NCI-H82 (cell line): ENCODE results near the gene PDE9A.
"Not testable (repeated sequence)": the region's sequence is repeated elsewhere in the genome, so short reads cannot be mapped to it uniquely, and the experiment has no call there.

ENCODE experiments used
- DNase-seq: peaks from one replicate; lab custom pipeline; 2025; lab: John Stamatoyannopoulos, UW

PDE9A gene

DNA sequence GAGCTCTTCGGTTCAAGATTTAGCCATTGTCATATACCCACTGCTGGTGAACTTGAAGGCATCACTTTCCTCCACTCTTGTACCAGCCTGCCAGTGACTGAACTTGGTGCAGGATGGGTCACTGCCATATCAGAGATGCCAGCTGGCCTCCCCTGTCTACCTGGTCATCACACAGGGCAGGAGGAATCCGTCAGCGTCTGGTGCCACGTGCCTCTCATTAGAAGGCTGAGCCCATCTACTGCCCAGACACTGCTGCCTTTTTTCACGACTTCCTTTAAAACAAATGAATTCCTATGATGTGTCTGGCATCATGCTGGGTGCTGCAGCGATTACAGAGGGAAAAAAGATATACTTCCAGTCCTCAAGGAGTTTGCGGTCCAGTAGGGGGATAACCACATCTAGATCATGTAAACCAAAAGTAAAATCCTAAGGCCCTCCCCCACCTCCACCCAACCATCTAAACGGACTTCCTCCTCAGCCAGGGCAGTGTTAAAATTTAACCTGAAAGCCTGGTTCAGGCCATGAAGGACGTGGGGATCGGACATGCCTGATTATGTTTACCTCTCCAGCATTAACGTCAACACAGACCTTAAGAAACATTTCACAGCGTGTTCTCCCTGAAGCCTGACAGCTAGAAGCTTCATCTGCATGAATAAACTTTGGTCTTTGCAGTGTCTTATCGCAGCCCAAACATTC lies 29.2 kb upstream of the PDE9A start:
- no peak for DNase-seq

DNA sequence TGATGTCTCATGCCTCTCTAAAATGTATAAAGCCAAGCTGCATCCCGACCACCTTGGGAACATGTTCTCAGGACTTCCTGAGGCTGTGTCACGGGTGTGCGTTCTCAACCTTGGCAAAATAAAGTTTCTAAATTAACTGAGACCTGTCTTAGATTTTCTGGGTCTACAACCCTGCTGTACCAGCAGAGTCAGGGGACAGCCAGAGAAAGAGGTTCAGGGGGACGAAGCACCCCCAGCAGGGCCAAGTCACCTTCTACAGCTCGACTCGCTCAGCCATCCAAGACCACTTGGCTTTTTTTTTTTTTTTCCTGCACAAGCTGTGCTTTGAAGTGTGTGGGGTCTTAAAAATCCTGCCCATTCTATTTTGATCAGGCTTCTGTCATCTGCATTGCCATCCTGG lies 28.5 kb upstream of the PDE9A start:
- no peak for DNase-seq

DNA sequence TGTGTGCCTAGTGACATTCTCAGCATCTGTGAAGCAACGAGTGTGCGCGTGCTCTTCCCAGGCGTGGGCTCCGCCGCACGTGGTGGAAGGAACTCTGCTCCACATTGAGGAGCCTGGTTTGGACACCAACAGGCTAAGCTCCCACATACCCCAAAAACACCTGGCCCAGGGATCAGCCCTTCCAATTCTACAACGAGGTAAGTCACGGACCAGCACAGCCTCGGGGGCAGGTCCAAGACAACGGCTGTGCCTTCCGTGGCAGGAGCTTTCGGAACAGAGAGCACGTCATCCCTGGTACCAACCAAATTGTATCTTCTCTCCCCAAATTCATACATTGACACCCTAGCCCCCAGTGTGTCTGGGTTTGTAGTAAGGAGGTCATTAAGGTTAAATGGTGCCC lies 27.2 kb upstream of the PDE9A start:
- DNase-seq: no peak

DNA sequence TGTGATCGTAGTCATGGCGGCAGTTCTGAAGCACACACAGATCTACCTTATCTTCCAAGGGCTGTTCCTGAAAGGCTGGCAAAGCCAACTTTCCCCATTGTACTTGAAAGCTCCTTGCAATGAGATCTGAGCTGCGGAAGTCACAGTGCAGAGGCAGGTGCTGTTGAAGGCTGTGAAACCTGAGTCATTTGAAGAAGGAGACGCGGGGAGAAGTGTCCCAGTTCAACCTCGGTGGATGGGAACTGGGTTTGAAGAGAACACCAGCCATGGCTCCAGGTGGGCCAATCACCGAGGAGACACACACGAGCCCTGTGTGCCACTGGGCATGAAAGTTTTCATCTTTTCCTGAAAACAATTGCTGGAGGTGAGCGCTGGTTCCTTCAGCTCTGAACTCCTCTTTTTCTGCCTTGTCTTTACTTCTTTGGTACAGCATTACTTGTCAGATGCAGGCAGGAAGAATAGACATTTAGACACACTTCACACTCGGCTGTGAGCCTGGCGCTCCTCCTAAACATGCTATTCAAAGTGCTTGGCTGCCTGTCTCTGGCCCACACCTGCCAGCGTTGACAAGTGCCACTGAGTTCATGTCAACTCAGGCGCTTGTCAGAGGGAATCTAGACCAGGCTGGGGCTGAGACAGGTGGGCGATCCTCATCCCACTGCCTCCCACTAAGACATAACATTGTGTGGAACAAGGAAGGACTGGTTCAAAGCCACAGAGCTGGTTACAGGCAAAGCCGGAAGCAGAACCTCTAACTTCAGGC lies 25.7 kb upstream of the PDE9A start:
- no peak for DNase-seq

DNA sequence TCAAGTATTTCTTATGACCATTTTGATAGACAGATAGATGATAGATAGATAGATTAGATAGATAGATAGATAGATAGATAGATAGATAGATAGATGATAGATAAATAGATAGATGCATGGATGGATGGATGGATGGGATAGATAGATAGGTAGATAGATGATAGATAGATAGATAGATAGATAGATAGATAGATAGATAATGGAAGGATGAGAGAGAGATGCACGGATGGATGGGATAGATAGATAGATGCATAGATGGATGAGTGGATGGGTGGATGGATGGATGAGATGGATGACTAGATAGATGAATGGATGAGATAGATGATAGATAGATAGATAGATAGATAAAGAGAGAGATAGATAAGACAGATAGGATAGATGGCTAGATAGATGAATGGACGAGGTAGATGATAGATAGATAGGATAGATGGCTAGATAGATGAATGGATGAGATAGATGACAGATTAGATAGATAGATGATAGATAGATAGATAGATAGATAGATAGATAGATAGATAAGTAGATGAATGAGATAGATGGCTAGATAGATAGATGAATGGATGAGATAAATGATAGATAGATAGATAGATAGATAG lies 24.9 kb upstream of the PDE9A start:
- DNase-seq: not testable (repeated sequence)

DNA sequence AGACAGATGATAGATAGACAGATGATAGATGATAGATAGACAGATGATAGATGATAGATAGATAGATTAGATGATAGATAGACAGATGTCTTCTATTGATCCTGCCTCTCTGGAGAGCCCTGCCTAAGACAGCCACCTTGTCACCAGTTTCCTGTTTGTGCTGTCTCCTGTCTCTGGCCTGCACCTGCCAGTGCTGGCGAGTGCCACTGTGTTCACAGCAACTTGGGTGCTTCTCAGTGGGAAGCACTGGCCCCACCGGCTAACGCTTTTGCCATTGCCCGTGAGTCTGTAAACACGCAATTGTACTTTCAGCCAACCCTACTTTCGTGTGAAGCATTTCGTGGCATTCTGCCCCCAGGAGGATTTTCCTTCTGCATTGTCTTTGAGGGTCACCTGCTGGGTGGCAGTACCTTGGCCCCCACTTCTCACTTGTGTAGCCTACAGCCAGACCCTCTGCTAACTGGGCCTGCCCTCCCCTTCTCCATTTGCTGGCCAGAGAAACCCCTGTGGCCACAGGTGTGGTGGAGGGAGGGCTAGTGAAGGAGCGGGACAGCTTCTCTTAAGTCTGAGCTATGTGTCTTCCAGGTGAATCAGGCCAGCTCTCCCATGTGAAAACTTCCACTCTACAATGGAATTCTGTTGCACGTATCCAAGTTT lies 23.4 kb upstream of the PDE9A start:
- no peak for DNase-seq

DNA sequence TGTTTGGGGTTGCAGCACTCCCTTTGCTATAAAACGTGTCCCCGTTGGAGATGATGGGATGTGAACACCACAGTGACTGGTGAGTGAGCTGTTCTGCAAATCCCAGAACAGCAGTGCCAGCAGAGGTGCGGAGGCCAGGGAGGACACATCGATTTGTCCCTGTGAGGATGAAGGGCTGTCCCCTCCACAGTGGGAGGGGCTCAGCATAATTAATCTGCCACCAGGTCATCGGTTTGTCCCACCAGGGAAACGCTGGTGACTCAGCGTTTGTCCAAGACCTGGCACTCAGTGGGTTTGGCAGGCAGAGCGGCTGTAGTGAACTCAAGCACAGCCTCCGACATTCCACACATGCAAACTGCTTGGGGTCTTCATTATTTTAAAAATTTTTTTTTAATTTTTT lies 22.8 kb upstream of the PDE9A start:
- DNase-seq: no peak

DNA sequence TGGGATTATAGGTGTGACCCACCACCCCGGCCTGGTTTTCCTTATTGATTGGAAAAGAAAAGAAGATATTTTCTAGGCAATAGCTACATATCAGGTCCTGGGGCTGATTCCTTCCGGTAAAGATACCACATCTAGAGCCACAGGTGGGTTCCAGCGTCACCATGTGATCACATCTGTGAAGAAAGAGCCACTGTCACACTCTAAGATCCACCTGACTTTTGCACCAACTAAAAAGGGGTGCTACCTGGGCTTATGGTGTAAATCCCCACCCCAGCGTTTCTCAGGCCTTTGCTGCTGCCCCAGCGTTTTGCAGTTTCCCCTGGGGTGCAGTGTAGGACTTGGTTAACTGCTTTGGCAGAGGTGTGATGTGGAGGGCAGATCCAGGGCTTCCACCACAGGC lies 22.3 kb upstream of the PDE9A start:
- DNase-seq: no peak

DNA sequence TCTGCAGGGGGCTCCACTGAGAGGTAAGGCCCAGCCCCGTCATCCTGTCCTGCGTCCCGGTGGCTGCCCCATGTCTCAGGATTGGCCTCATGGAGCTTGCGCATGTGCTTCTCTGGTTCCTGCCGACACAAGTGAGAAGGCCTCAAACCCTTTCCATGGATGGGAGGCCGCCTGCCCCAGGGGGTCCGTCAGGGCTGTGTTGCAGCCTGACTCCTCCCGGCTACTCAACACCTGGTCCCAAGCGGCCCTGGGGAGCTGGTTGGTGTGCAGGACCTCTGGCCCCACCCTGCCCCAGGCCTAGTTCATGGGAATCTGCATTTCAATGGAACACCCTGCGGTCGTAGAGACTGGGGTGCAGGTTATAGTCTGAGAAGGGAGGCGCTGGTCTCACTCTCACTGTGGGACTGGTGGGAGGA lies 21.1 kb upstream of the PDE9A start:
- no peak for DNase-seq

DNA sequence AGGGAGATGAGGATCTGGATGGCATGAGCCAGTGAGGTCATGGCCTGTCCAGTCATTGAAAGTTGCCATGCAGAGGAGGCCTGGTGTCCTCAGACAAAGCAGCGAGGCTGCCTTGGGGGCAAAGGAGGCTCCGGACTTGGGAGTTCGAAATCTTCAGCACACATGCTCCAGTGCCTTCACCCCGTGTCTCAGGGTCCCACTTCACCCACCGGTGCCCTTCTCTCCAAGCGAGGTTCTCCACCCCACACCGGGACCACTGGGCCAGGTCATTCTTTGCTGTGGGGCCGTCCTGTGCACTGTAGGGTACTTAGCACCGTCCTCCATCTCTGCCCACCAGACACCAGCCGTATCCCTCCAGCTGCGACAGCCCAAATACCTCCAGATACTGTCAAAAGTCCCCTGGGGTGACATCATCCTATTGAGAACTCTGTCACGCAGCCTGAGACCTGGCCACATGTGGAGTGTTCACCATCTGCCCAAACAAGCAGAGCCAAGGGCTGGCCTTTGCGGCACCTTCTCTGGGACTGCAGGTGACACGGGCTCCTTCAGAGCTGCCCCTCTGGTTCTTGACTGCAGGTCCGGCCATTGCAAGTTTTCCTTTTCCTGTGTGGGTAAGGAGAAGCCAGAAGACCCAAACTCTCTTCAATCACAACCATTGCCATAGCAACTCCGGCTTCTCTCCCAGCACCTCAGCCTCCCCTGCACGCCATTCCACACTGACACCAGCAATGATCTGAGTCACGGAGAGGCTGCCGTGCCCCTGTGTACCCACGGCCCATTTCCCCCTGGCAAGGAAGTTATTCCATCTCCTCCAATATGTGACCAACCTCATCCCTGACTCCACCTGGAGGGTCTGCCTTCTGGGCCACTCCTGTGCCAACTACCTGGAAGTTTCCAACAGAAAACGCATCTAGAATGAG lies 20.4 kb upstream of the PDE9A start:
- no peak for DNase-seq

DNA sequence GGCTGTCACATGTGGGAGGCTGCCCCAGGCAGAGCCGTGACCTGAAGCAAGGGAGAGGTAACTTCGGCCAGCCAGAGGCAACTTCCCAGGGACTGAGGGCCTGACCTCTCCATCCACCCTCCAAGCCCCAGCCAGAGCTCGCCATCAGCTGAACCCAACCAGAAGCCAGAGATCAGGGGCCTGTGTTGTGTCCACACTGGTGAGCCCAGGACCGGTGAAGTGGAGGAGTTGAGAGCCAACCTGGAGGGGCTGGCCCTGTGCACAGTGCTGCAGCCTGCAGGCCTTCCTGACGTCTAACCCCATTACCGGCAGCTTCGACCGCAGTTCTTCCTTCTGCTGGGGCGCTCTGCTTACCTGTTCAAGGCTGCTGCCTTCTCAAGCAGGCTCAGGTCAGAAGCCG lies 19.6 kb upstream of the PDE9A start:
- no peak for DNase-seq

DNA sequence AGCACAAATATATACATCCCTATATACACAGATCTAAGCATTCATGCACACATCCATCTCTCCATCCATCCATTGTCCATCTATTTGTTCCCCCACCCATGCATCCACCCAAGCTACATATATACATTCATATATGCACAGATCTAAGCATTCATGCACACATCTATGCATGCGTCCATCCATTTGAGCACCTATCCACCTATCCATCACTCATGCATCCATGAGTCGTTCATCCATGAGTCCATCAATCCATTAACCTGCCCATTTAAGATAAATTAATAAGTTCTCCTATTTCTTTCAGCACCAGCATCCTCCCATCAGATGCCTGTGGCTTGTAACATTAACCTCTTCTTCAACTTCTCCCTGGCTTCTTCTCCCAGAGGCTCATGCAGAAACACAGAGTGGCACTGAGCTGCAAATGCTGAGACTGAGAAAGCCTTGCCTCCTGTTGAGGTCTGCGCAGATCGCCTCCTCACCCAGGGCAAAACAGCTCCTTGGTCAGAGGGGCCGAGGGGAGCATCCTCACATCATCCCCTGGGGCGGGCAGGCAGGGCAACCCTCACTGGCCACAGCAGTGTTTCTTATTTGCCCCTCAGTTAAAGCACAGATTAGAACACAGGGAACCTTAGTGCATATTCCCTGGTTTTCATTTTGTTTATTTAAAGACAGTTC lies 17.4 kb upstream of the PDE9A start:
- DNase-seq: no peak

DNA sequence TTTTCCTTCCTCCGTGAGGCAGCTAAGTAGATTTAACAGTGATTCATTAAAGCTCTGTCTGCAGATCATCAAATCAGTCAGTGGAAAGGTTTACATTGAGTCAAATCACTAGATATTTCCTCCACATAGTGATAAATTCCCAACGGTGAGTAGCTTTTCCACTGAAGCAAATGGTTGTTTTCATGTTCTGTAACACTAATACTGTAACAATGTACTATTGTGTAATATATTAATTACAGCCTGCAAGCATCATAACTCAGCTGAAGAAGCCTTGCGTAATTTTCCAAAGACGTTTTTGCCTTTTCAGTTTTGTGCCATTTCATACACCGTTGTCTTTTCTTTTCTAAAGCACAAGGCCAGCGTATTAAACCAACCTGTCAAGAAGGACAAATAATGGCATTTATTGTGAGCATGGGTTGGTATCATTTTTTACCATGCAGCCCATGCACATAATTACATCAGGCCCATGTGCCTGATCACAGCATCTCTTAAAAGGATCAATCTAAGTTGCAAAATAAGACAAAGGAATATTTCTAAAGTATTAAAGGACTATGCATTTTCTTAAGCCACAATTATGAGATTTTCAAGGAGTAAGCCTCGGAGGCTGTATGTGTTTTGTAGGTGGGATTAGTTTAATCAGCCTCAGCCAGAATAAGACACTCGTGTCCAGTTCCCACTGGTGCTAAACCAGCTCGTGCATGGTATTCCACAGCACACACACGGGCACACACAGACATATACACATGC lies 16.7 kb upstream of the PDE9A start:
- DNase-seq: peak; percentile 40

DNA sequence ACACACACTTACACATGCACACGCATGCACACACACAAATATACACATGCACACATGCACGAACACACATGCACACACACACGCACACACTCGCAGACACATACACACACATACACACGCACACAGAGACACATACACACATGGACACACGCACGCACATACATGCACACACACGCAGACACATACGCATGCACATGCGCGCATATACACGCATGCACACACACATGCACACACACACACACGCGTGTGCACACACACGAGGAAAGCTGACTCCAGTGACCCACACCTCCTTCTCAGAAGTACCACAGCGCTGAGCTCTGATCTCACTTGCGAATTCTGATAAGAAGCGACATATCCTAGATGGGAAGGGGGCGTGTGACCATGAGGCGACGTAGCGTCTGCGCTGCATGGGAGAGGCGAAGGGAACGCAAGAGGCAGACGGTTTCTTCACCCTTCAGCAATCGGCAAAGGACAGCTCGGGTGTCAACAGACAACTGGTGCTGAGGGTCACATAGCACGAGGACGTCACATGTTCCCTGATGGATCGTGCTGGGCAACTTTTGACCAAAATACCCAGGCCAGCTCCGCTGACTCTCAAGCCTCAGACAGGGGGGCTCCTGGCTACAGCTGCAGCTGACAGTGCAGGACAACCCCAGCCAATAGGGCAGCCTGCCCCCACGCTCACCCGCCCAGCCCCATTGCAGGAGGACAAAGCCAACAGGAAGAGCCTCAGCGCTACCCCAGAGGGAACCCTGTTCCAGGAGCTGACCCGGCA lies 16.0 kb upstream of the PDE9A start:
- DNase-seq: peak; percentile 27

DNA sequence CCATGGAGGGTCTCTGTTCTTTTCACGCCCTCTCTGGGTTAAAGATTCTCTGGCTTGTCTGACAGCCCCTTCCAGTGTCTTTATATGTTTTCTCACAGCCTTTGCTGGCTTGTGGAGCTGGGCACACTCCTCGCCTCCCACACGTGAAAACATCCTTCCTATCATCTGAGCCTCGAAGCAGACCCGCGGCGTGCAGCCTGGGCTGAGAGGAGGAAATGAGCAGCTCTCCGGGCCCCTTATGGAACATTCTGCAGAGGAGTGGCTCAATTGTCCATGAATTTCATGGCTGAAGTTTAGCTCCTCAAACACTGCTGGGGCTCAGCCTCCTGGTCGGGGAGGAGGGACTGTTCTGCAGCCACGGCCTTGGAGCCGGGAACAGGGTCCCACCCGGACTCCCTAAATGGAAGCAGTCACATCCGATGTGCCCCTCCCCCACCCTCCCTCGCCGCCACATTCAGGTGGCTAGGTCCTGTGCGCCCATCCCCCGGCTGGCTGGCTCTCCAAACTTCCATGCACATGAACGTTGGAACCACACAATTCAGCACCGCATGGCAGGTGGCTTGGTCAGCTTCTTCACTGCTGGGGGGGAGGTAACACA lies 15.1 kb upstream of the PDE9A start:
- DNase-seq: no peak

DNA sequence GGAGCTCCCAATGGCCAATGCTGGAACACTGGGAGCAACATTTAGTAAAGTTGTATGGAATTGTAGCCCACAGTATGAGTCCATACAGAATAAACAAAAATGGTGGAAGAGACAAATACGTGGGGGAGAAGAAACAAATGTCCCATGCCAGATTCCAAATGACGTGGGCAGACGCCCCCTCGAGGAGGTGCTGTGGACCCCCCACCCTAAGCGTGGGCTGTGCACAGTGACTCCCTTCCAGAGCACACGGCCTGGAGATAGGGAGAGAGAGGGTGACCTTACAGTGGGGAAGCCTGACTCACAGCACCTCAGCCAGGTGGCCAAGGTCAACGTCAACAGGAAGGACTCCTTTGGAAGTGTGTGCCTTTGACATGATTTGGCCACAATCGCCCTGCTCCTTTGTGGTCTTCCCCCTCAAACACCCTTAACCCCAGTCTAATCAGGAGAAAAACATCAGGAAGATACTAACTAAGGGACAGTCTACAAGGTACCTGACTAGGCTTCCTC lies 13.7 kb upstream of the PDE9A start:
- DNase-seq: no peak

DNA sequence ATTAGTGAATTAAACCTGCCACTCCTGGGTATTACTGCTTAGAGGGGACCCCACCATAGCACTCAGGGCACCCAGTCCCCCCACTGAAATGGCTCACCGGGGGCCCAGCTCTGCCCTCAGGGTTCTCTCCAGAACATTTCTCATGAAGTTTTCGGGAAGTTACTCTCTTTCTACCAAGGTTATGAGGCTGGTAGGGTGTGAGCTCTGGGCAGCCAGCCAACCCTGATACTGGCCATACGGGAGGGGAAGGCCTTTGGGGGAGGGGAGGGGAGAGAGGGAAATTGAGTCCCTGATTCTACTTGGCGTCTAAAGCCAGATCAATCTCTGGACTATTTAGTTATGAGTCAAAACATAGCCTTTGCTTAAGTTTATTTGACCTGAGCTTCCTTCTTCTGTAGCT lies 12.9 kb upstream of the PDE9A start:
- no peak for DNase-seq

DNA sequence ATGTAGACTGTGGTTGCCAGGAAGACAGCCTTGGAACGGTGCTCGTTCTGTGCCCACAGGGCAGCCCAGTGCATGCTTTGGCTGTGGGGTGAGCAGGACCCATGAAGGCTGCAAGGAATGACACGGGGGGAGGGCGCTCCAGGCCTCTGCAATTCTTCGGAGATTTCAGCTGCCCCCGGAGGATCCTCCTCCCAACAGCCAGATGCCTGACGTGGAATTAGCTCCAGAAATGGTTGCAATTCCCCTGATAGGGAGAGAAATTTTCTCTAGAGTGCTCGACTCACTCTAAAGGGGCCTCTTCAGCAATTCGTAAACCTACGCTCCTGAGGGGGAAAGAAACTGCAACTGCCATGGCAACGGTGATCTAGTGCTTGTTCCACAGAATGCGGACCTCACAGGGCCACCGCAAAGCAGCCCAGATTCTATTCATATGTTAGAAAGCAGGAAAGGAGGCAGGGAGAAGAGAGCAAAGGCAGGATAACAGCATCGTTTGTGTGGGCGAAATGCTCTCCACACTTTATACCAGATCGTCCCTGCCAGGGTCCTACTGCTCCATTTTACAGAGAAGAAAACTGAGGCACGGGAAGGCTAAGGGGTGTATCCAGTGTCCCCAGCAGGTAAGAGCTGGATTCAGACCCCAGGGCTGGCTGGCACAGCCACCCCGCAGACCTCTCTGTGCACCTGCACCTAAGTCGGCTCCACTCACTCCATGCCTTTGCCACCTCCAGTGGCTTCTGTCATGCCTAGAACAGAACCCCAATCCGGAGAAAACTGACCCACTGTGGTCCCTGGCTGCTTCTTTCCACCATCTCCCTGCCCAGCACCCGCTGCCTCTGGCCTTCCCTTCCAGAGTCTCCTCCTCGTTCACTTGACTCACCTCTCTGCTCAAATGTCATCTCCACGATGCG lies 11.9 kb upstream of the PDE9A start:
- peak; percentile 30 for DNase-seq
